Breast epithelium (tissue), 3 donors: ENCODE results near the gene CUL7.

Experiments used
- CTCF ChIP-seq, 3 donors: fragments of 450-650 bp; IDR thresholded peaks; one replicate each; pipeline ENCODE4 v1.5.1; 2016 to 2017; ENCODE audit warnings: antibody characterized with exemption in 3 of 3, mild to moderate bottlenecking in 3 of 3, moderate library complexity in 3 of 3
- POLR2A ChIP-seq: fragments of 450-650 bp; IDR thresholded peaks from one replicate; pipeline ENCODE4 v1.6.1; 2016; ENCODE audit warnings: antibody characterized with exemption, mild to moderate bottlenecking, moderate library complexity

- TF ChIP-seq CTCF (IDR thresholded peaks at IDR 0.05): no peak
- no peak for TF ChIP-seq POLR2A
Observed at GRCh38 chr6:43082806-43083655, 29.4 kb upstream of the CUL7 start.
